Lung (tissue), 12 donors: Measurements from ENCODE around the gene WSB2. TPM values are rescaled to one million over a fixed set of nuclear protein-coding genes. Genes with fewer than 3 reads are reported as not detected.

Experiments used
- ATAC-seq: fragments of 200-7000 bp; cut with Tn5 transposase; one replicate; pipeline ENCODE4 v1.9.1; 2020; ENCODE audit warnings: moderate number of reproducible peaks; ENCODE audit not compliant: insufficient read depth, low FRiP score
- DNase-seq, 3 donors: peaks; one replicate each; pipeline ENCODE4 v3.0.0-alpha.2; 2013 to 2017
- H3K27ac ChIP-seq, 2 donors: one replicate each; pipeline ENCODE4 v1.5.1; 2013; ENCODE audit warnings: mild to moderate bottlenecking in 2 of 2, moderate library complexity in 2 of 2, control low read depth in 1 of 2, inconsistent platforms in 1 of 2, low read depth in 1 of 2, low read length in 1 of 2
- H3K27me3 ChIP-seq, 3 donors: one replicate each; pipeline ENCODE4 v1.5.1; 2013; ENCODE audit warnings: low read length in 2 of 3; ENCODE audit not compliant: control insufficient read depth in 3 of 3, insufficient read depth in 3 of 3
- H3K36me3 ChIP-seq, 4 donors: one replicate each; pipeline ENCODE4 v1.5.1; 2013; ENCODE audit warnings: low read length in 4 of 4, mild to moderate bottlenecking in 1 of 4, moderate library complexity in 1 of 4; ENCODE audit not compliant: control insufficient read depth in 4 of 4, insufficient read depth in 4 of 4
- H3K4me1 ChIP-seq, 5 donors: one replicate each; pipeline ENCODE4 v1.5.1; 2013; ENCODE audit warnings: low read length in 5 of 5, mild to moderate bottlenecking in 2 of 5, moderate library complexity in 1 of 5; ENCODE audit not compliant: control insufficient read depth in 5 of 5, insufficient read depth in 5 of 5
- H3K4me3 ChIP-seq: one replicate; pipeline ENCODE4 v1.5.1; 2013; ENCODE audit warnings: mild to moderate bottlenecking, control low read depth, moderate library complexity
- H3K9ac ChIP-seq, 2 donors: one replicate each; pipeline ENCODE4 v1.5.1; 2013; ENCODE audit warnings: low read length in 2 of 2, control low read depth in 1 of 2; ENCODE audit not compliant: insufficient read depth in 1 of 2
- H3K9me3 ChIP-seq, 4 donors: one replicate each; pipeline ENCODE4 v1.5.1; 2013; ENCODE audit warnings: low read length in 3 of 4, mild to moderate bottlenecking in 1 of 4, moderate library complexity in 1 of 4; ENCODE audit not compliant: control insufficient read depth in 4 of 4, insufficient read depth in 3 of 4
- WGBS, 2 donors: extraction: QIAGEN DNeasy Blood & Tissue Kit; methylation state at CpG; one replicate each; pipeline ENCODE4 v1.1.7; 2013; 5-methylcytosine and 5-hydroxymethylcytosine counted together
- polyA plus RNA-seq, 2 donors: library from polyadenylated mRNA; stranded (reverse); fragments of 200-250 nt; gene quantifications; one replicate each; pipeline ENCODE4 v1.2.1, GENCODE V29; 2013
- total RNA-seq, 2 donors: library from RNA; depleted of rRNA in 1 of 2; stranded (reverse); fragments of >200 nt in 1 of 2; gene quantifications; one replicate each; pipeline ENCODE4 v1.2.1, GENCODE V29; 2014 to 2021
- TF ChIP-seq, protein P1 (sequence below): IDR thresholded peaks from 2 replicates; pipeline ENCODE4 v1.5.1; 2012; ENCODE audit warnings: mild to moderate bottlenecking; ENCODE audit errors: control extremely low read depth, extremely low read depth
- donor health status: control.
- donor health status: control.
- donor health status: Bipolar disorder and iron deficiency.
- donor health status: healthy.
- donor health status: DM: yes; HTN: yes; CAD: no.

WSB2 gene
- total and polyA plus RNA-seq, 4 donors, result 46.0 to 99.1 (median 53.2) TPM

DNA sequence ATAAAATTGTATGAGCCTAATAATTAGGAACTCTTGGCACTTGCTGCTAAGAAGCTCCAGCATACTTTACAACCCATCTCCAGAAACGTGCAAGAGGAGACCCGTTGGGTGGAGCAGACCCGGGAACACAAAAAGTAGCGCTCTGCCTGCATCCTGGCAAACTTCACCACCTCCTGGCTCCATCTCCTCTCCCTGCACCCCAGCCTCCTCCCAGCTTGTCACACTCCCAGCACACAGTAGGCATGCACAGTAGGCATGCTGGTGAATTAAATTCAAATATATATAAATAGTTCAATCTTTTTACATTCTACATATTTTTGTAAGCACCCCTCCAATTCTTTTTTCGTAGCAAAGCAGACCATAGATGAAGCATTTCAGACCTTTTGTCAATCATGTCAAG, 41.6 kb upstream of the WSB2 start:
- Histone ChIP-seq H3K4me1 (peaks cover 0 to 7% (median 0%) of the 10 kb centered on the region in 5 donors), H3K27me3 (no peaks in the 10 kb centered on the region), H3K9ac (no peak overlapping the region), H3K4me3 (no peak overlapping the region), H3K36me3 (no peaks in the 10 kb centered on the region), H3K9me3 (no peaks in the 10 kb centered on the region), H3K27ac (peak overlapping the region in 1 of 2 donors; percentile 37)
- no peak for ATAC-seq
- TF ChIP-seq, protein P1, sequence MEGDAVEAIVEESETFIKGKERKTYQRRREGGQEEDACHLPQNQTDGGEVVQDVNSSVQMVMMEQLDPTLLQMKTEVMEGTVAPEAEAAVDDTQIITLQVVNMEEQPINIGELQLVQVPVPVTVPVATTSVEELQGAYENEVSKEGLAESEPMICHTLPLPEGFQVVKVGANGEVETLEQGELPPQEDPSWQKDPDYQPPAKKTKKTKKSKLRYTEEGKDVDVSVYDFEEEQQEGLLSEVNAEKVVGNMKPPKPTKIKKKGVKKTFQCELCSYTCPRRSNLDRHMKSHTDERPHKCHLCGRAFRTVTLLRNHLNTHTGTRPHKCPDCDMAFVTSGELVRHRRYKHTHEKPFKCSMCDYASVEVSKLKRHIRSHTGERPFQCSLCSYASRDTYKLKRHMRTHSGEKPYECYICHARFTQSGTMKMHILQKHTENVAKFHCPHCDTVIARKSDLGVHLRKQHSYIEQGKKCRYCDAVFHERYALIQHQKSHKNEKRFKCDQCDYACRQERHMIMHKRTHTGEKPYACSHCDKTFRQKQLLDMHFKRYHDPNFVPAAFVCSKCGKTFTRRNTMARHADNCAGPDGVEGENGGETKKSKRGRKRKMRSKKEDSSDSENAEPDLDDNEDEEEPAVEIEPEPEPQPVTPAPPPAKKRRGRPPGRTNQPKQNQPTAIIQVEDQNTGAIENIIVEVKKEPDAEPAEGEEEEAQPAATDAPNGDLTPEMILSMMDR, result no peak
- DNase-seq, result no peak
- WGBS, 2 donors, result 19 to 29% methylated on average over 5 of the region's 5 CpGs

DNA sequence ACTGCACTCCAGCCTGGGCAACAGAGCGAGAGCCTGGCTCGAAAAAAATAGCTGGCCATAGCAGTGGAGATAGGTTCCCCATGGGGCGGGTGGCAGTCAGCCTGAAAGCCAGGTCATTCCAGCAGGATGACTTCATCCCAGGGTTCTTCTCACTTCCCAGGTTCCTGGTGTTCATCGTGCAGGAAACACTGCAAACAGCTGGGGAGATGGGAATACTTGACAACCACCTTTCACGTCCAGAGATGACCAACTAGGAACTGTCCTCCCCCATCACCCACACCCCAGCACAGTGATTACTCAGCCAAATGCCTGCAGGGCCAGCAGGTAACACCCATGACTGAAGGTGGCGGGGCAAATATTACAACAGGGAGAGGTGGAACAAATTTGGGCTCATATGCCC, 41.1 kb upstream of the WSB2 start:
- no peak for ATAC-seq
- H3K27me3 ChIP-seq, result no peaks in the 10 kb centered on the region
- no peak overlapping the region for H3K4me3 ChIP-seq

DNA sequence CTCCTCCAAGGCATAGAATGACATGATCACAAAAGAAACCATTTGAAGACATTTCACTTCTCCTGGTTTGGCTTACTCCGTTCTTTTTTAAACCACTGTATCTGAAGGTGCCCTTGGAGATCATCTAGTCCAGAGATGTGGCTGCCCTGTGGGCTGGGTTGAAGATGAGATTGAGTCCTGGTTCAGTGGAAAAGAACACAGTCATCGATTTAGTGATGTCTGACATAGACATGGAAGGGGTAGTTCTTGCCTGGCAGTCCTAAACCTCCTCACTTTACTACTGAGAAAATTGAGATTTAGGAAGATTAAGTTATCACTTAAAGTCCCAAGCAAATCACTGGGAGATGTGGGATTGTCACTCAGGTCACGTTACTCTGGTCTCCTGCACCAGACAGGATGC, 40.1 kb upstream of the WSB2 start:
- no peaks in the 10 kb centered on the region for H3K27me3 ChIP-seq
- ATAC-seq (no peak), DNase-seq (no peak)
- no peak overlapping the region for H3K27ac ChIP-seq
- peaks cover 0 to 7% (median 0%) of the 10 kb centered on the region in 5 donors for H3K4me1 ChIP-seq
- TF ChIP-seq, protein P1, result no peak
- H3K9me3 ChIP-seq, result no peaks in the 10 kb centered on the region
- no peak overlapping the region for H3K9ac ChIP-seq
- H3K4me3 ChIP-seq, result no peak overlapping the region
- 94 to 97% methylated on average over 3 of the region's 3 CpGs for WGBS, 2 donors
- no peaks in the 10 kb centered on the region for H3K36me3 ChIP-seq

More for the DNA sequence above, 41.1 kb upstream of the WSB2 start:
- no peak for DNase-seq
- H3K4me1 ChIP-seq, result peaks cover 0 to 7% (median 0%) of the 10 kb centered on the region in 5 donors
- TF ChIP-seq, protein P1, result no peak
- no peaks in the 10 kb centered on the region for H3K9me3 ChIP-seq
- H3K36me3 ChIP-seq, result no peaks in the 10 kb centered on the region
- H3K9ac ChIP-seq, result no peak overlapping the region
- no peak overlapping the region for H3K27ac ChIP-seq
- 80 to 84% methylated on average over 6 of the region's 6 CpGs for WGBS, 2 donors
